ENCODE measurements around the gene RFX4. TPM values are rescaled to one million over a fixed set of nuclear protein-coding genes. Genes with fewer than 3 reads are reported as not detected.
A peak's percentile ranks its signal among the peaks of the same experiment; 100 is the strongest.

Gene RFX4
- total RNA-seq, 1 experiment from 2014 or later = not detected

GRCh38 chr12:106721915-106722314 is 139.1 kb downstream of the RFX4 start:
- TF ChIP-seq REST (IDR thresholded peaks at IDR 0.05; ENCODE audit: insufficient read depth in 1 of 2, low read depth in 2 of 2, low read length in 1 of 2) (no peak), POLR2AphosphoS5 (IDR thresholded peaks at IDR 0.05; ENCODE audit: low read depth, low read length) (no peak), SIN3A (IDR thresholded peaks at IDR 0.05; ENCODE audit: borderline replicate concordance, insufficient read depth, low read depth, low read length) (no peak), TCF7L2 (IDR thresholded peaks at IDR 0.05; ENCODE audit: low read depth, low read length) (no peak)
- TF ChIP-seq, protein P1, sequence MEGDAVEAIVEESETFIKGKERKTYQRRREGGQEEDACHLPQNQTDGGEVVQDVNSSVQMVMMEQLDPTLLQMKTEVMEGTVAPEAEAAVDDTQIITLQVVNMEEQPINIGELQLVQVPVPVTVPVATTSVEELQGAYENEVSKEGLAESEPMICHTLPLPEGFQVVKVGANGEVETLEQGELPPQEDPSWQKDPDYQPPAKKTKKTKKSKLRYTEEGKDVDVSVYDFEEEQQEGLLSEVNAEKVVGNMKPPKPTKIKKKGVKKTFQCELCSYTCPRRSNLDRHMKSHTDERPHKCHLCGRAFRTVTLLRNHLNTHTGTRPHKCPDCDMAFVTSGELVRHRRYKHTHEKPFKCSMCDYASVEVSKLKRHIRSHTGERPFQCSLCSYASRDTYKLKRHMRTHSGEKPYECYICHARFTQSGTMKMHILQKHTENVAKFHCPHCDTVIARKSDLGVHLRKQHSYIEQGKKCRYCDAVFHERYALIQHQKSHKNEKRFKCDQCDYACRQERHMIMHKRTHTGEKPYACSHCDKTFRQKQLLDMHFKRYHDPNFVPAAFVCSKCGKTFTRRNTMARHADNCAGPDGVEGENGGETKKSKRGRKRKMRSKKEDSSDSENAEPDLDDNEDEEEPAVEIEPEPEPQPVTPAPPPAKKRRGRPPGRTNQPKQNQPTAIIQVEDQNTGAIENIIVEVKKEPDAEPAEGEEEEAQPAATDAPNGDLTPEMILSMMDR (IDR thresholded peaks at IDR 0.05) = no peak
- intact Hi-C loops (cut with micrococcal nuclease; ENCODE audit: unreplicated experiment) (no loop called here), in situ Hi-C loops (cut with HindIII; ENCODE audit: low pct_unique_long_range_greater_than_20kb, low sequenced_read_pairs) (no loop called here)
- Histone ChIP-seq H3K27me3 (ENCODE audit: control insufficient read depth, insufficient read depth, low read length) (peaks cover 2% of the 10 kb centered on the region; the same call in 1 of the 2 replicates), H3K36me3 (ENCODE audit: control insufficient read depth, insufficient read depth, low read length) (no peaks in the 10 kb centered on the region), H3K4me1 (ENCODE audit: control insufficient read depth, insufficient read depth, low read length) (no peaks in the 10 kb centered on the region), H3K4me3 (ENCODE audit: low read depth in 2 of 2, low read length in 2 of 2) (no peak overlapping the region), H3K9me3 (ENCODE audit: control insufficient read depth, insufficient read depth, low read depth, low read length) (no peaks in the 10 kb centered on the region), H3K27ac (ENCODE audit: low read length) (no peak overlapping the region)
- DNase-seq (ENCODE audit: low read depth, low spot score) (no peak), ATAC-seq (no peak)
- ChIA-PET POLR2A (no interaction called here), CTCF (no interaction called here)
- no TSS peak for BruUV-seq (replicated peaks)

- no TSS peak for BruUV-seq (replicated peaks)
- TF ChIP-seq SIN3A (IDR thresholded peaks at IDR 0.05; ENCODE audit: borderline replicate concordance, insufficient read depth, low read depth, low read length) = no peak
- TF ChIP-seq, protein P1 (IDR thresholded peaks at IDR 0.05) = peak; percentile 25; the same call in 1 of the 2 replicates
- Histone ChIP-seq H3K4me3 (ENCODE audit: low read depth in 2 of 2, low read length in 2 of 2) (no peak overlapping the region), H3K4me1 (ENCODE audit: control insufficient read depth, insufficient read depth, low read length) (no peaks in the 10 kb centered on the region), H3K36me3 (ENCODE audit: control insufficient read depth, insufficient read depth, low read length) (no peaks in the 10 kb centered on the region), H3K27me3 (ENCODE audit: control insufficient read depth, insufficient read depth, low read length) (peaks cover 2% of the 10 kb centered on the region; the same call in 1 of the 2 replicates), H3K9me3 (ENCODE audit: control insufficient read depth, insufficient read depth, low read depth, low read length) (no peaks in the 10 kb centered on the region), H3K27ac (ENCODE audit: low read length) (no peak overlapping the region)
- ChIA-PET POLR2A (no interaction called here), CTCF (interaction anchor here (0.6 kb wide), 1 partner anchor 40 kb away, joined by 3 read pairs; no protein-coding TSS in a partner anchor)
- intact Hi-C loops (cut with micrococcal nuclease; ENCODE audit: unreplicated experiment) = no loop called here
- ATAC-seq = no peak
- in situ Hi-C loops (cut with HindIII; ENCODE audit: low pct_unique_long_range_greater_than_20kb, low sequenced_read_pairs) = no loop called here
- no peak for DNase-seq (ENCODE audit: low read depth, low spot score)
Observed at GRCh38 chr12:106722837-106723236, 140.0 kb downstream of the RFX4 start.

Measured in Panc1 (cell line).